ENCODE measurements around the gene FMO2. TPM values are rescaled to one million over a fixed set of nuclear protein-coding genes. Genes with fewer than 3 reads are reported as not detected.

FMO2 gene
- total and polyA plus RNA-seq, 10 of the 15 experiments (the other 5 are each of a cell fraction or from before 2014, with no cell fraction given): not detected

DNA sequence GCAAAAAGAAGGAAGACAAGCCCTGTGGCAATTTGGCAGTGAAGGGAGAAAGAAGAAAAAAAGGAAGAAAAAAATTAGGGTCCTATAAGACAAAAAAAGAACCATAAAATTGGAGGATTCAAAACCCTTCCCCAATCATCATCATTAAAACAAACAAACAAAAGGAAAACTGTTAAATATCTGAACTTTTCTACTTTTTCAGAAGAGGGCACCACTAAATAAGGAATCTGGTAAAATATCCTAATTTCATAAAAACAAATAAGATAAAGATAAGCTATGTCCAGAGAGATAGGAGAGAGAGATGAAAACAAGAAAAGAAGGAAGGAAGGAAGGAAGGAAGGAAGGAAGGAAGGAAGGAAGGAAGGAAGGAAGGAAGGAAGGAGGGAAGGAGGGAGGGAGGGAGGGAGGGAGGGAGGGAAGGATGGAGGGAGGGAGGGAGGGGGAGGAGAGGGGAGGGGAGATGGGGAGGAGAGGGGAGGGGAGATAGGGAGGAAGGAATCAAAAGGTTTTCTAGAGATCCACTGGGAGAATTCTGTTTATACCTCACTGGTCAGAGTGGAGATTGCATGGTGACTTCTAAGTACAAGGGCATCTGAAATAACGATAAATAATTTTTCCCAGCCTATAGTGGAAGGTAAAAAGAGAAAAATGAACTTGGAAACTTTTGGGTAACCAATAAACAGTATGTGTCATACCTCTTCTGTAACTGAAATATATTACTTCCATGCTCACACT is 10.4 kb upstream of the FMO2 start (continued):
- TF ChIP-seq, protein P1, sequence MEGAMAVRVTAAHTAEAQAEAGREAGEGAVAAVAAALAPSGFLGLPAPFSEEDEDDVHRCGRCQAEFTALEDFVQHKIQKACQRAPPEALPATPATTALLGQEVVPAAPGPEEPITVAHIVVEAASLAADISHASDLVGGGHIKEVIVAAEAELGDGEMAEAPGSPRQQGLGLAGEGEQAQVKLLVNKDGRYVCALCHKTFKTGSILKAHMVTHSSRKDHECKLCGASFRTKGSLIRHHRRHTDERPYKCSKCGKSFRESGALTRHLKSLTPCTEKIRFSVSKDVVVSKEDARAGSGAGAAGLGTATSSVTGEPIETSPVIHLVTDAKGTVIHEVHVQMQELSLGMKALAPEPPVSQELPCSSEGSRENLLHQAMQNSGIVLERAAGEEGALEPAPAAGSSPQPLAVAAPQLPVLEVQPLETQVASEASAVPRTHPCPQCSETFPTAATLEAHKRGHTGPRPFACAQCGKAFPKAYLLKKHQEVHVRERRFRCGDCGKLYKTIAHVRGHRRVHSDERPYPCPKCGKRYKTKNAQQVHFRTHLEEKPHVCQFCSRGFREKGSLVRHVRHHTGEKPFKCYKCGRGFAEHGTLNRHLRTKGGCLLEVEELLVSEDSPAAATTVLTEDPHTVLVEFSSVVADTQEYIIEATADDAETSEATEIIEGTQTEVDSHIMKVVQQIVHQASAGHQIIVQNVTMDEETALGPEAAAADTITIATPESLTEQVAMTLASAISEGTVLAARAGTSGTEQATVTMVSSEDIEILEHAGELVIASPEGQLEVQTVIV (IDR thresholded peaks at IDR 0.05; ENCODE audit: borderline replicate concordance, partially characterized antibody): no peak

DNA sequence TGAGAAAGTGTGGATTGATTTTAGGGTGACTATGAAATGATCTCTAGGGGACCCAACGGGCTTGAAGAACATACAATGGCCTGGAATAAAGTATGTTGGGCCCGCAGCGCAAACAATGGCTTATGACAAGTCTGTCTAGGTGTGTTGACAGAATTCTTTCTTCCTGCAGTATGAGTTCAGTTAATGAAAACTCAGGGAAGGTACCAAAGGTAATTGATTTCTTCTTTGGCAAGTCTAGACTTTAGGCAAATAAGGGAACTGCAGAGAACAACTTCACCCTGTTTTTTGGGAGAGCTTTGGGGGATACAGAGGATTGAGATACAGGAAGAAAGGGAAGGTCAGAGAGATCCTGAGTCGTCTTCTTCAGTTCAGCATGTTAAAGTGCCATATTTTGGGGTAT is 7.8 kb upstream of the FMO2 start:
- ChIA-PET RAD21 (ENCODE audit: unreplicated experiment) (no interaction called here), POLR2A (no interaction called here), CTCF (interaction anchor here (1.1 kb wide), 1 partner anchor 12 kb away, joined by 3 read pairs; no protein-coding TSS in a partner anchor), SMC1A (ENCODE audit: uncharacterized antibody, unreplicated experiment) (no interaction called here)
- Histone ChIP-seq H3K36me3 (ENCODE audit: control insufficient read depth in 2 of 2, insufficient read depth in 2 of 2, low read length in 1 of 2) (no peaks in the 10 kb centered on the region), H4K20me1 (ENCODE audit: control insufficient read depth, insufficient read depth) (no peaks in the 10 kb centered on the region), H3K27ac (ENCODE audit: control insufficient read depth, insufficient read depth) (no peak overlapping the region), H2AFZ (ENCODE audit: control insufficient read depth, low read depth, low read length) (no peak overlapping the region), H3K4me2 (ENCODE audit: control insufficient read depth, insufficient read depth) (no peak overlapping the region), H3K79me2 (ENCODE audit: control insufficient read depth, insufficient read depth, low read length) (no peaks in the 10 kb centered on the region), H3K4me1 (ENCODE audit: control insufficient read depth, insufficient read depth, low read length) (no peaks in the 10 kb centered on the region), H3K27me3 (replicated peaks in 1 of 2; ENCODE audit: control insufficient read depth in 2 of 2, insufficient read depth in 2 of 2, low read length in 1 of 2) (no peaks in the 10 kb centered on the region), H3K4me3 (no peak overlapping the region), H3K9ac (ENCODE audit: control insufficient read depth, insufficient read depth, low read length) (no peak overlapping the region), H3K9me3 (replicated peaks; ENCODE audit: control insufficient read depth, insufficient read depth, low read length) (no peaks in the 10 kb centered on the region)
- no peak for TF ChIP-seq HDAC2 (IDR thresholded peaks at IDR 0.05)
- FAIRE-seq: no peak
- DNase-seq (ENCODE audit: low read depth, low spot score): no peak
- intact Hi-C loops (cut with micrococcal nuclease; ENCODE audit: unreplicated experiment) (no loop called here), in situ Hi-C loops (cut with MboI) (no loop called here)
- no peak for ATAC-seq
- BruUV-seq (replicated peaks): no TSS peak
- WGBS (ENCODE audit: insufficient coverage, insufficient replicate concordance, low lambda C conversion rate, missing lambda C conversion rate): 48% methylated on average over 4 of the region's 4 CpGs

Data from GM12878 (cell line).